ENCODE data around the gene CCNJL.

Gene CCNJL

DNA sequence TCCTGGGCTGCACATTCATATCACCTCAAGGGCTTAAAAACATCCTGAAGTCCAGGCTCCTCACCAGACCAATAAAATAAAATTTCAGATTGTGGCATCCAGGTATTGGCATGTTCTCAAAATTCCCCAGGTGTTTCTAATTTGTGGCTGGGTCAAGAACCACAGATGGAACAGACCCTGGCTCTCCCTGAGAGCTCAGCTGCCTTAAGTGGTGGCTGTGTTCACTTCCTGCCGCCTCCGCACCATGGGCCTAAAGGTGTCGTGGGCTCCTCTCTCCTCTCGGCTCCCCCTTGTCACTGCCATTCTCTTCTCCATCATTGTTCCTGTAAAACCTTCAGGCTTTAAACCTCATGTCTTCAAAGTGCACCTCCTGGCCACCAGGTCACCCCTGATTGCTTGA lies 17.8 kb upstream of the CCNJL start:
- DNase-seq: no peak

DNA sequence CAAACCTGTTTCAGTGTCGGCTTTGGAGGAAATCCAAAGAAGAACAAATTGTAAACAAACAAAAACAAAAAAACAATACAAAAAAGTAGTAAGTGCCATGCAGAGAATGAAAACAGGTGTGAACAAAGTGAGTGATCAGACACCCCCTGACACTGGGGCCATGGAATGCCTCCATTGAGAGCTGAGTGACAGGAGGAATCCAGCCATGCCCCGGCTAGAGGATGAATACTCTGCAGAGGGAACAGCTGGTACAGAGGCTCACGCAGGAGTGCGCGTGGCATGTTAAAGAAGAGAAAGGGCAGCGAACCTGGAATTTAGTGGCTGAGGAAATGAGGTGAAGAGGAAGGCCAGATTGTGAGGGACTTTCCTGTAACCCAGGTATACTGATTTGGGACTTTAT lies 15.5 kb upstream of the CCNJL start:
- no peak for DNase-seq

DNA sequence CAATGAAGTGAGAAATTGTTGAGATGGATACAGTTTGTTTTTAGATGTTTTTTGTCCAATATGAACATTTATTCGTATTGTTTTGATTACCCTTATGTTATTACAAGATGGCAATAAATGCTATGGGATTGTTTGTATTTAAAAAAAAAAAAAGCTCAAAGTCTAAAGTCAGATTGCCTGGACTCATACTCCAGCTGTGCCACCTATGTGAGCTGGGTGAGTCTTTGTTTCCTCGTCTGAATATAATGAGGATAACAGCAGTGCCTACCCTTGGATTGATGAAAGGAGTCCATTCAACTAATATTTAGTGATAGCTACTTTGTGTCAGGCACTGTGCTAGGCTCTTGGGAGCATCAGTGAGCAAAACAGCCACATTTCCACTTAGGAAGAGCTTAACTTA lies 14.6 kb upstream of the CCNJL start:
- no peak for DNase-seq

DNA sequence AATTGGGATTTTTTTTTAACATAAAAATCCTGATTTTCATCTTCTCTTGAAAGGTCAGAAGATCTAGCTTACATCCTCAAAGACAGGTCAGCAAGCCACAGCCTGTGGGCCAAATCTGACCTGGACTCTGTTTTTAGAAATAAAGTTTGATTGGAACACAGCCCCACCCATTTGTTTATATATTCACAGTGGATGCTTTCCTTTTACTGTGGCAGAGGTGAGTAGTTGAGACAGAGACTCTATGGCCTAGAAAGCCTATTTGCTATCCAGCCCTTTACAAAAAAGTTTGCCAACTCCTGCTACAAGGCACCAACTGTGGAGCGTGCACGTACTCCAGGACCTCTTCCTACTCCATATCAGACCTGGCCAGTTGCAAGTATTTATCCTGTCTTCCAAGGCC lies 13.4 kb upstream of the CCNJL start:
- no peak for DNase-seq

DNA sequence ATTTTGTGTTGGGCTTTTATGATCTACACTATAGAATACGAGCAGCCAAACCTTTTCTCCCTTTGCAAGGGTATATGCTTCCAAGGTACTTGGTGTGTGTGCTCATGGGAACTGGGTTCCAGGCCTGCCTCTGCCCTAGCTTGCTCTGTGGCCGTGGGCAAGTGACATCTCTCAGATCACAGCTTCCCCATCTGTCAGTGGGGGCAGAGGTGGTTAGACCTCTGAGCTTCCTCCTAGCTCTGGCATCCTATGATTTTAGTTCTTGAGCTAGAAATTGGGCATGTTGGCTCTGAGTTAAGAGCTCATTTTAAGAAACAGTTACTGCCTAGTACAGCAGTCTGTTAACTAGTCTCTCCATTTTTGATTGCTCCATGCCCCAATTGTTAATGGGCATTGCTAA lies 12.5 kb upstream of the CCNJL start:
- DNase-seq: no peak

DNA sequence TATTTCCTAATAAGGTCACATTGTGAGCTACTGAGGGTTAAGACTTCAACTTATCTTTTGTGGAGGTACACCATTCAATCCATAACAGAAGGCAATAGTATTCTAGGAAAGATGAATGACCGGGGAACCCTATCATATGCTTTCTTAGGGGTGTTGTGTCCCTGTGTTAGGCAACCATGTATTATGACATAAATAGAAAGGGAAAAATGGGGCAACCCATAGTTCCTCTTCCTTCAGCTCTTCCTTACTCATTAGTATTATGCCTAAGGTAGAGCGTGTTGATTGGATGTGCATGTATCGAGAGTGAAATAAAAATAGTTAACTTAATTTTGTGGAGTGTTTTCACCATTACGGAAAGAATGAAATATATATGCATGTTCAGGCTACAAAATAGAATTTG lies 6.0 kb upstream of the CCNJL start:
- no peak for DNase-seq

DNA sequence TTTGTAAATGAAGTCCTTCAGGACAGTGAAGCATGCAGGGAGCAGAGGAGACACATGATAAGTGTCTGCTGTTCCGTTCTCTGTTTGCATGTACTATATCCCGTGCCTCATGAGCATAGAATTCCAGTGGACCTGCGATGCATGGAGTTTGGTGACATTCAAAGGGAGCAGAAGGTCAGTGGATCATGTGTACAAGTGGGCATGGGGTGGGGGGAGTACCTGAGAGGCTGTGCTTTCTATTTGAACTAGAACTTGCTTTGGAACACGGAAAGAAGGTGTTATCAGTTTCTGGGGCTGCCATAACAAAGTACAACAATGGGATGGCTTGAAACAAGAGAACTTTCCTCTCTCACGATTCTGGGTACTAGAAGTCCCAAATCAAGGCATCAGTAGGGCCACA lies 5.1 kb upstream of the CCNJL start:
- no peak for DNase-seq

DNA sequence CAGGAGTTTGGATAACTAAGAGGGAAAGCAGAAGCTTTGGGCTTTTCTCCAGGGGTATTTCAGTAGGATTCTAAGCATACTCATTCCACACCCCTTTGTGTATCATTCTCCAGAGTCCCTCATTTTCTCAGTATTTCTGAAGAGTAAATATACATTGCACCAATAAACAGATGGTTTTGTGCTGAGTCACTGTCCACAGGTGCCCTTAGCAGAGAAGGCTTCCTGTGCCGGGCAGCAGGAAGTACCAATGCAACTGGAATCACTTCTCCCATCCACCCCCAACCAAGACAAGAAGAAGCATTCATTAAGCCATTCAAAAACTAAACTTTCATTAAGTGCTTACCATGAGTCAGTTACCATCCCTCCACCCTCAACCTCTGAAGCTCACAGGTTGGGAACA lies 3.6 kb upstream of the CCNJL start:
- no peak for DNase-seq

DNA sequence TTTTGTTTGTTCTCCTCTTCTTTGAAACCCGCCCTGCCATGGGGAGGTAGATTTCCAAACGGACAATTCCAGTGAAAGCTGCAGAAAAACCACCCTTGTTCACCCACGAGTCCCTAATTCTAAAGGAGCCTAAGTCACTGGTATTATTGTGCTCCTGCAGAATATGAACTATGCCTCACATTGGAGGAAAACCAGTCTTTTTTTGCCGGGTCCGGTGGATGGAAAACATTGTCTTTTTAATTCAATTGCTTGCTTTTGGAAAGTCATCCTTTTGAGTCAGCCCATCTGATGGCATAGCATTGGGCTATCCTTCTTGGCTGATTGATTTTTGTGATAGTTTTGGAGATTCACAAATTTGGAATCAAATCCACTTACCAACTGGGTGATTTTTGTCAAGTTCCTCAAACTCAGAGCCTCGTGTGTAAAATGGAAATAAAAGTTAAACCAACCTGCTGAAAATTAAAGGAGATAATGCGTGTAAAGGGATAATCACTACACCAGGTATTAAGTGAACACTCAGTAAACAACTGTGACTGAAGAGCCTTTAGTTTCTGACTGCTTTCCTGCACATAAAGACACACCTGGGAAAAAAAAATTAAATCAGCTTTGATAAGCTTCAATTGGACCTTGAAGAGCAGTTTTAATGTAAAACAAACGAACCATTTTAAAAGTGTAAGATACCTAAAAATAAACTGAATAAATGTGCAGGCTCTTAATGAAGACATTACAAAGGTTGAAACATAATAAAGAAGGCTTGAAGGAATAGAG lies 780 bp upstream of the CCNJL start:
- no peak for DNase-seq

DNA sequence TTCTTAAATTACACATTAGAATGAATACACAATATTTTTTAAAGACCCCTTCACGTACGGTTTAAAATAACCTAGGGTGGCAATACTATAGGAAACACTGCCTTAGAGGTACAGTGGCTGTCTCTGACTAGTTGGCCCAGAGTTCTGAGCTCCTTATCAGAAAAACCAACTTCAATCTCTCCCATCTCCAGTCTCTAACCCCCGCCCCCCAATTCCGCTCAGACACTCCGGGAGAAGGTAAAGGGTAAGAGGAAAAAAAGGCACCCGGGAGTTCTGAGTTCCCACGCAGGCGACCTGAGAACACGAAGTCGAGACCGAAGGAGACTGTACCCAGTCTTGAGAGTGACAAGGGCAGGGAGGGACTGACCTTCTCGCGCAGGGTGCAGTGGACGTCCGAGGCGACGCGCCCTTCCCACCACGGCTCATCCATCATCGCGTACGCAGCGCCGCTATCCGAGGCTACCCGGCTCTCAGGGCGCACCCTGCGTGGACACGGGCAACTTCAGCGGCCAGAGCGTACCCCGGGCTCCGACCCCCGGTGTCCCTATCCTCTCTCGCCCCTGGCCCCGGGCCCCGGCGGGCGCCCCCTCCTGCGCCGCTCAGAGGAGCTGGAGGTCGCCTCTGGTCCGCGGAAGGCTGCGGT lies 752 bp downstream of the CCNJL start:
- no peak for DNase-seq

DNA sequence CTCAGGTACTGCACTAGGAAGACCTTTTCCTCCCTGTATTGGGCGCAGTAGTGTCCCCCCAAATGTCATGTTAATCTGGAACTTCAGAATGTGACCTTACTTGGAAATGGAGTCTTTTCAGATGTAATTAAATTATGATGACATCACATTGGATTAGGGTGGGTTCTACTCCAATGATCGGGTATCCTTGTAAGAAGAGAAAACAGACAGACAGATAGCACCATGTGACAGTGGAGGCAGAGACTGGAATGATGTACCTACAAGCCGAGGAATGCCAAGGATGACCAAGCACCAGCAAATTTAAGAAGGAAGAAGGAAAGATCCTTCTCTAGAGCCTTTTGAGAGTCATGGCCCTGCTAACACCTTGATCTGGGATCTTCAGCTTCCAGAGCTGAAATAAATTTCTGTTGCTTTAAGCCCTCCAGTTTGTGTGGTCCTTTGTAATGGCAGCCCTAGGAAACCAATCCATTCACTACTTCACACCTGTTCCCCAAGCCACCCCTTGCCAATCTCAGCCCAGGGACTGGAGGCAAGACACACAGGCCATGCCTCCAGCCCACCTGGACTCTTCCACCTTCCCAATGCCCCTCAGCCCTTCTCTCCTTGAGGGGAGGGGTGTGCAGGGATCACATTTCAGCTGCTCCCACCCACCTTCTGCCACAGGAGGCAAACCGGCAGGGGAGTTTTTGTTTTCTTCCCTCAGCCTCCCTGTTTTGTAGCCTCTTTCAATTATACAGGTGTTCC lies 1.6 kb downstream of the CCNJL start:
- no peak for DNase-seq

DNA sequence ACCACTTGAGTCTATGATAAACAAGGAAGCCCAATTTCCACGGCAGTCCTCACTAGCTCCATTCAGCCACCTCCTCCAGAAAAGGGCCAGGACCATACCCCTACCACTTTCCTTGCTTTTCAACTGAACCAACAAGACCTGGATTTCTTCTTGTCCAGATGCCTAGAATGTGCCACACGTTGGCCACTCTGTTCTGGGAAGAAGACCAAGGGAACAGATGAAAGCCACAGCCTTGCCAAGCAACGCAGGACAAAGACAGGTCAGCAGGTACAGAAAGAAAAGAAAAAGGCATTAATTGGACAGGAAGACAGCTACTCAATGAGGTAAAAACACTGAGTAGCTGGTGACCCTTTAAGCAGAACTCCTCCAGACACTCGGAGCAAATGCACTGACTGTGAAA lies 2.2 kb downstream of the CCNJL start:
- no peak for DNase-seq

DNA sequence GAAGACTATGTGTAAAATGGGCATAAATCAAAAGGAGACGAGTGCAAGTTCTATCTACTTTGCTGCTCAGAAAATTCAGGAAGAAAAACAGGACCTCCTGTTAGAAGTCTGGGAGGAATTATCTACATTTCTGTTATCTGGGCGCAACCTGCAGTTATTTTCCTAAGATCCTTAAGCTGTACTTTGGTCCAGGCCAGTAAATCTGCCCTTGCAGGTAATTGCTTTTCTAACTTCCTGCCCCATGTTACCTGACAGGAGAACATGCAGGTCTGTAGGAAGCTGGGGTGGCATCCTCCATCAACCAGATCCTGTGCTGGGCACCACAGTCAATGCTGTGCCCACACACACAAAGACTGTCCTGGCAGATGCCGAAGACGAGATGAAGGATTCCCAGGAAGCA lies 5.7 kb downstream of the CCNJL start:
- no peak for DNase-seq

DNA sequence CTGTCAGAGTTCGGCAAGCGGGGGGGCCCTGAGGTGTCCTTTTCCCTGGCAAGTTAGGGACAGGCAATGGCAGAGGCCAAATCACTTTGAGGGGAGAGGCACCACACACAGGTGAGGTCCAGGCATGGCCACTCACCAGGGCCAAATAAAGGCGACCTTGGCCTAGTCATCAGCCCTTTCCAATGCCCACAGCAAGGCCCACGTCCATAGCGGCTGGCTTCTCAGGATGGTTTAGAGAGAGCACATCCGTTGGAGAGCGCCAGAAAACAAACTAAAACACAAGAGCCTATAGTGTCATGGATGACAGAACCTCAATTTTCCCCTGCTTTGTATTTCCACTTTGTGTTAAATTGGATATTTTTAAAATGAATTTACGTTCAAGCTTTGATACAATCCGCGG lies 7.0 kb downstream of the CCNJL start:
- no peak for DNase-seq

DNA sequence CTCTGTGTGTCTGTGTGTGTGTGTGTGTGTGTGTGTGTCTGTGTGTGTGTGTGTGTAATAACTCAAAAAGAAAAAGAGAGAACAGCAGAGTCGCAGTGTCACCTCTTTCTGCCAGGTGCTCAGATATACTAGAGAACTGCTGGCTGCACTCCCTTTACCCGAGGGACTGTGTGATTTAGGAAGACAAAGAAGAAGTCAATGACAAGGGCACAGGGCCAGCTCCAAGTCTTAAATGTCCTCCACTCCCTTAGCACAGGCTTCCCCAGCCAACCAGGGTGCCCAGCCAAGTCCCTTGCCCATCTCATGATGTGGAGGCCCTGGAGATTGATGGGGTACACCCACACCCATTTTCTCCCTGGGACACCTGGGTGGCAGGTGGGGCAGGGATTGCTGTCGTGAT lies 8.7 kb downstream of the CCNJL start:
- no peak for DNase-seq

DNA sequence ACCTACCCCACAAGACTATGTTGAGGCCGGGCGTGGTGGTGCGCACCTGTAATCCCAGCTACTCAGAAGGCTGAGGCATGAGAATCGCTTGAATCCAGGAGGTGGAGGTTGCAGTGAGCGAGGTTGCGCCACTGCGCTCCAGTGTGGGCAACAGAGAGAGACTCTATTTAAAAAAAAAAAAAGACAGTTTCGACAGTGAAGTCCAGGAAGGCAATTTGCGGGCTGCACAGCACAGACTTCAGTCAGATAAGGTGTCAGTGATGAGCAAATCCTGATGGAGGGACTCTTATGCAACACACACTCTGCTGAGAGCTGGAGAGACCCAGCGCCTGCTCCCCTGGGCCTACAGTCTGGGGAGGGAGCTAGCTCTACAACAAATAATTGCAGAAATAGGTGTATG lies 14.2 kb downstream of the CCNJL start:
- no peak for DNase-seq

DNA sequence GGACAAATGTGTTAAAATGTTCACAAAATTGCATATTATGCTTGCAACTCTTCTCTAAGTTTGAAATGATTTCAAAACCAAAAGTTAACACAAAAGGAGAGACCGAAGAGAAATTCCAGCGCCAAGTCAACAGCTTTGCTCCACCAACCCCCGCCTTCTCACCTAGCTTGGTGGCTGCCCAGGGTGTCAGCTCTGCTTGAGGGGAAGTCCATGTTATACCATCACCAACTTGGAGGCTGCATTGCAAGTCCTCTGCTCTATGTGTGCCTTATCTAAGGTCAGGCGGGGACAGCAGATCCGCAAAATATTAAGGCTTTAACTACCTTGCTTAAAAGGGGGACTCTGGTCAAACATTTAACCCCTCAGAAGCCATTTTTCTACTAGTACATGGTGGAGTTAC lies 14.6 kb downstream of the CCNJL start:
- no peak for DNase-seq

DNA sequence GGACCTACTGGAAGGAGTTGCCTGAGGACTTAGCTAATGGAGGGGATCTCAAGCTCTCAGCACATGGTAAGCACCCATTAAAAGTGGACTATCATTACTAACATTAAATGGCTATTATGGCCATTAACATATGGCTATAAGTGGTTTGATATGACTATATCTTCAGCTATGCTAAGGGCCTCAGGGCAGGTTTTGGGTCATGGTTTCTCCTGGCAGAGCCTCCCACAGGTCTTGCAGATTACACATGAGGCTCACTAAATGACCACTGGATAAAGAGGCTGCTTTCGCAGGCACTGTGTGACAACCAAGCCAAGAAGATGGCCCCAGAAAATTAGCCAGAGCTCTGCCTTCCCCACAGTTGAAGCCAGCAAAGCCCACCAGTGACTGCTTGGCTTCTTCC lies 15.4 kb downstream of the CCNJL start:
- DNase-seq: no peak

DNA sequence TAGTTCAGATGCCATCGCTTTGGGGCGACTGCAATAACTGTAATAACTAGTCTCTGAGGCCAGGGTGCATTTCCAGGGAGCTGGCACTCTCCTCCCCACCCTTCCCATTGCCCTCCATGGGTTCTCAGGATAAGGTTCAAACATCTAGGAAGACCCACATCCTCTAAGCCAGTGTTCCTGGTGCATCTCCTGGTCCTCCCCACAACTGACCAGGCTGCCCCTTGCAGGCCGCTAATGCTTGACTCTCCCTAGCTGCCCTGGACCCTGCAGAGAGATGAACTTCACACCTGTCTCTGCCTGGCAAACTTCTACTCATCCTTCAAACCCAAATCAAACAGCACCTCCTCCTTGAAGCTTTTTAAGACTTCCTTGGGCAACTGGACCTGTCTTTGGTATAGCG lies 15.9 kb downstream of the CCNJL start:
- no peak for DNase-seq

DNA sequence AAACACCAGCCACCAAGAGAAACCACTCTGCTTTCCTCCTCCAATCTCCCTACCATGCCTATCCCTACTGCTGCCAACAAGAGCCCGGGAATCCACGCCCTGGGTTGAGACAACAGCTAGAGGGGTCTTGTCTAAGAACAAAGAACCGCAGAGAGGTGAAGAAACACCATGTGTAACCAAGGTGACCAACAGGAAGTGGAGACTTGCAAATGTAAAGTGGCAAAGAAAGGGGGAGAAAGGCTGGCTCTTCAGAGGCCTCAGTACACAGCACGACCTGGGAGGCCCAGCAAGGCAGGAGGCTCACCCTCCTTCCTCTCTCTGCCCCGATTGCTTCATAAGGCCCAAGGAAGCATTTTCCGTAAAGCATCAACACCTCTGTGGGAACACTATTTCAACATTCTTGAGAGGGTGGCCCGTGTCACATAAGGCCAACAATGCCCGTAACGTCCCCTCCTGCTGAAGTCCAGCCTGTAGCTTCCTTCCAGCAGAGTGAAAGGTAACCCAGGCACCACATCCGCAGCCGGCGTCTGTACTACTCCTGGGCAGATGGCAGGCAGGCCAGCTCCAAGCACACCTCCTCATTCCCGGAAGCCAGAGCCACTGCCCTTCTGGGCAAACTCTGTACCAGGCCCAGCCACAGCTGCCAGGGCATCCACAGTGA lies 18.3 kb downstream of the CCNJL start:
- DNase-seq: no peak

DNA sequence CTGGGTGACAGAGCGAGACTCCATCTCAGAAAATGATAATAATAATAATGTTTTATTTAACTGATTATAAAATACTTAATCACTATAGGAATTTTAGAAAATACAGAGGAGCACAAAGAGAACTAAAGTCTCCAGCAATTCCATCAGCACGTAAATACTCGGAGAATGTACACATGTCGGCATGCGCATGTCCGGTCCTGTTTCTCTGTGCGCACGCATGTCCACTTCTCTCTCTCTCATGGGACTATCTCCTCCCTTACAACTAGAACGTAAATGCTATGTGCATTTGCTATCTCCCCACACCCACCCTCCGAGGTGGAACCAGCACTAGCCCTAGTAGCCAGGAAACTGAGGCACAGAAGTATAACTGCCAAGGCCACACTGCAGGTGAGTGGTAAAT lies 19.0 kb downstream of the CCNJL start:
- DNase-seq: no peak

DNA sequence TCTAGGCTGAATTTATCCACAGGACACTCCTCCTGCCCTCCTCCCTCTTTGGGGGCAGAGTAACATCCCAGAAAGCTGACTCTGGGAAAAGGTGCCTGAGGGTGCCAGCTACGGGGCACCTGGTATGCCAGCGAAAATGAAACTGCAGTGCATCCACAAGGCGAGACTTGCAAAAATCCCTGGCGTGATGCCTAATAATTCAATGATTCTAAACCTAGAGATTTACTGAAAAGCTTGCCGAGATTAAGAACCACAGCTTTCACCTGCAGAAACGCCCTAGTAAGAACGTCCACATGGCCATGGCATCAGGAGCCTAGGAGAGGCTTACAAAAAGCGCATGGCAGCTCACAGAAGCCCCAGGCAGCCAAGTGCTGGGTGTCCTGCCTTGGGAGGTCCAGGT lies 20.9 kb downstream of the CCNJL start:
- DNase-seq: no peak

DNA sequence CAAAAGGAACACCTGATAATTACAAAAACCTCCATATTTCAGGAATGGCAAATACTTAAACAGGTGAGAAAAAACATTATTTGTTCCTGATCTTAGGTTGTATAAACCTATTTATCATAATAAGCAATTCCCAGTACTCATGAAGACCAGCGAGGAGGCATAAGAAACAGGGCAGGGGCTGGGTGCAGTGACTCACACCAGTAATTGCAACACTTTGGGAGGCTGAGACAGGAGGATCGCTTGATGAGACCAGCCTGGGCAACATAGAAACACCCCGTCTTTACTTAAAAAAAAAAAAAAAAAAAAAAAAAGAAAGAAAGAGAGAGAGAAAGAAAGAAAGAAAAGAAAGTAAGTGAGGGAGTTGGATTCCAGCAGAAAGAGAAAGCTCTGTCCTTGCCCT lies 21.6 kb downstream of the CCNJL start:
- DNase-seq: no peak

DNA sequence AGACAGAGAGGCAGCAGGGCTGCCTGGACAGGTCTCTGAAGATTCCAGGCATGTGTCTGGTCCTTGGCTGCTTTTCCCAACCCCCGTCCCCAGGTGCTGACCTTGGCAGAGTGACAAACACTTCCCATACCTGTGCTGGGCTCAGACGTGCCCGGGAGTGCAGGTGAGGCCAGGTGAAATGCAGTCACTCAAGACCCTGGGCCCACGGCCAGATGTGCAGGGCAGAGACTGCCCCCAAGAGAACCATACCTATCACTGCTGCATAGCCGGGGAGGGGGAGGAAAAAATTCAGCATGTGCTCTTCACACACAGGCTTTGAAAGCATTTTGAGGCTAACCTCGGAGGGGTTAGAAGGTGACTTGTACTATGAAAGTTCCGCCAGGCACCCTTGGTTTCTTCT lies 22.6 kb downstream of the CCNJL start:
- DNase-seq: no peak

Measured in activated CD4-positive, alpha-beta T cell treated with anti-CD3 and anti-CD28 coated beads for 4 hours (primary cell).